Aorta (tissue), 5 donors: ENCODE data around the gene NADK. TPM values are rescaled to one million over a fixed set of nuclear protein-coding genes. Genes with fewer than 3 reads are reported as not detected.
"Not testable (repeated sequence)": the region's sequence is repeated elsewhere in the genome, so short reads cannot be mapped to it uniquely, and the experiment has no call there.

ENCODE experiments used
- ATAC-seq: fragments of 200-7000 bp; cut with Tn5 transposase; one replicate; pipeline ENCODE4 v1.9.1; 2022; ENCODE audit warnings: moderate library complexity; ENCODE audit not compliant: low FRiP score
- DNase-seq, 2 donors: peaks; one replicate each; pipeline ENCODE4 v3.0.0-alpha.2; 2020
- H3K27ac ChIP-seq, 2 donors: one replicate each; pipeline ENCODE4 v1.5.1; 2013; ENCODE audit warnings: low read length in 2 of 2, mild to moderate bottlenecking in 2 of 2, moderate library complexity in 2 of 2, control low read depth in 1 of 2, inconsistent platforms in 1 of 2, low read depth in 1 of 2
- H3K27me3 ChIP-seq, 2 donors: one replicate each; pipeline ENCODE4 v1.6.1; 2013; ENCODE audit warnings: control low read depth in 1 of 2, low read length in 1 of 2, mild to moderate bottlenecking in 1 of 2, moderate library complexity in 1 of 2; ENCODE audit not compliant: insufficient read depth in 2 of 2, control insufficient read depth in 1 of 2
- H3K36me3 ChIP-seq, 2 donors: one replicate each; pipeline ENCODE4 v1.6.1; 2013; ENCODE audit warnings: control low read depth in 1 of 2, low read length in 1 of 2, mild to moderate bottlenecking in 1 of 2; ENCODE audit not compliant: insufficient read depth in 2 of 2, control insufficient read depth in 1 of 2
- H3K4me1 ChIP-seq, 2 donors: one replicate each; pipeline ENCODE4 v1.6.1; 2013; ENCODE audit warnings: low read length in 2 of 2, control low read depth in 1 of 2, mild to moderate bottlenecking in 1 of 2, moderate library complexity in 1 of 2; ENCODE audit not compliant: insufficient read depth in 2 of 2, control insufficient read depth in 1 of 2
- H3K4me3 ChIP-seq, 2 donors: one replicate each; pipeline ENCODE4 v1.5.1; 2013; ENCODE audit warnings: low read length in 2 of 2, control low read depth in 1 of 2, mild to moderate bottlenecking in 1 of 2
- H3K9me3 ChIP-seq: one replicate; pipeline ENCODE4 v1.6.1; 2013; ENCODE audit warnings: mild to moderate bottlenecking, low read length; ENCODE audit not compliant: control insufficient read depth
- WGBS, 2 donors: extraction: QIAGEN DNeasy Blood & Tissue Kit; methylation state at CpG; one replicate each; pipeline ENCODE4 v1.1.7; 2013; 5-methylcytosine and 5-hydroxymethylcytosine counted together
- intact Hi-C, 2 donors: fragments of 100-400 bp; cut with DNase I; formaldehyde crosslinking; loops; one replicate each; pipeline versions ENCODE4 v1.14.2 to v1.15.0; 2022
- polyA plus RNA-seq, 2 donors: library from polyadenylated mRNA; stranded (reverse); fragments of 200-250 nt; gene quantifications; one replicate each; pipeline ENCODE4 v1.2.3, GENCODE V29; 2013
- total RNA-seq, 2 donors: library from RNA; stranded (reverse); fragmentation: NEBNext Ultra II Directional; extraction: Animal tissue kit (Norgen Biotek cat#: 25700); gene quantifications; one replicate each; pipeline ENCODE4 v1.2.1, GENCODE V29; 2021
- donor health status: healthy with polysubstance abuse.
- donor health status: Bipolar disorder and iron deficiency.
- donor health status: DM: no; HTN: no; CAD: no.
- donor health status: DM: no; HTN: no; CAD: no.
- donor health status: DM: yes; HTN: yes; CAD: no.

The NADK gene
- total and polyA plus RNA-seq, 4 donors: 66.0 to 87.7 (median 77.6) TPM

DNA sequence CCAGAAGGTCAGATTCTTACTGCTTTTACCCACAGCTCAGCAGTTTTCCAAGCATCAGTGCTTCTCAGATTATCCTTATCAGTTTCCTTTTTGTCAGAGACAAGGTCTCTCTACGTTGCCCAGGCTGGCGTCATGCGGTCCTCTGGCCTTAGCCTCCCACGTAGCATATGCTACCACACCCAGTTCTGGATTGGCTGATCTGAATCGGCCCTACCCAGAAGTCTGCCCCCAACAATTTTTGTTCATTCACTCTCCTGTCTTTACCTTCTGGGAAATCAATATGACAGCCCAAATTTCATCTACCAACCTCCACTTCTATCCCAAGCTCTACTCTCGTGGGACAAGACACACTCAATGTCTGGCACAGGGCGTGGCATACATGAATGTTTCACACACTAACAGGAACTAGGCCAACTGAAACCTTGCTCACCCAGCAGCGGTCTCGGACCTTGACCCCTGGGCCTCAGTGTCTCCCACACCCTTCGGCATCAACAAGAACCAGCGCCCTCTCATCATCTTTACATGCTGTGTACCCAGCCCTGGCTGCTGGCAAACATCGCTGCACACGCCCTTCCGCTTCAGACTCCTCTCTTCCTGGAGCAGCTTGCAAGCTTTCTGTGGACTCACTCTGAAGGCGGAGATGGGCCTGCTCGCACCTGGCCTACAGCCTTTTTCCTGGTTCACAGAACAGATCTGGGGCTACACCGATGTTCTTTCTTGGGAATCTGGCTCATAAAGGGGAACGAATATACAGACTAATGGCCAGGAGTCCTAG, 63.0 kb downstream of the NADK start:
- H3K9me3 ChIP-seq, intact Hi-C loops, H3K27ac ChIP-seq, H3K27me3 ChIP-seq, H3K4me1 ChIP-seq, H3K36me3 ChIP-seq, ATAC-seq, H3K4me3 ChIP-seq: not testable (repeated sequence)
- WGBS, 2 donors: 86 to 90% methylated on average over 9 to 15 of the region's 18 CpGs
- peak in 1 of 2 donors; percentile 23 for DNase-seq

DNA sequence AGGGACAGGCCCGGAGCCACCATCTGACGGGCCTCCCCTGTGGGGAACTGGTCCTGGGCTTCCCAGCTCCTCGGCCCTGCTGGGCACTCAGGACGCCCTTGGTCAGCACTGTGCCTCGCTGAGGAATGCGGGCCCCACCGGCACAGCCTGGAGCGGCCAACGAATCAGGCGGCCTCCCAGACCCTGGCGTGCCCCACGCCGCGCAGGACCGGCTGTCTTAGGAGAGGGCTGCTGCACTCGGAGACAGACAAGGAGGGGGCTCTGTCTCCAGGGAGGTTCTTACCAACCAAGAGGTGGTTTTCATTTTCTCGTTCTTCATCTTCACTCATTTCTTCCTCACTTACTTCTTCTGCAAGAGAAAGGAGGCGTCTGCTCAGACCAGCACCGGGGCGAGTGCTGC, 70.4 kb downstream of the NADK start:
- H3K27ac ChIP-seq, H3K36me3 ChIP-seq, H3K4me3 ChIP-seq, H3K27me3 ChIP-seq, H3K4me1 ChIP-seq, intact Hi-C loops, H3K9me3 ChIP-seq: not testable (repeated sequence)
- ATAC-seq (peak; percentile 11), DNase-seq (peak in 1 of 2 donors; percentile 48)
- WGBS, 2 donors: 95 to 100% methylated on average over 1 to 15 of the region's 20 CpGs

GRCh38 chr1:1707241-1707640, 71.0 kb downstream of the NADK start:
- 95 to 100% methylated on average over 1 to 18 of the region's 23 CpGs for WGBS, 2 donors
- H3K27ac ChIP-seq, H3K27me3 ChIP-seq, ATAC-seq, H3K36me3 ChIP-seq, H3K9me3 ChIP-seq, intact Hi-C loops, H3K4me1 ChIP-seq, H3K4me3 ChIP-seq: not testable (repeated sequence)
- peak in 1 of 2 donors; percentile 41 for DNase-seq

GRCh38 chr1:1705623-1706022, 72.6 kb downstream of the NADK start:
- H3K36me3 ChIP-seq, ATAC-seq, H3K27me3 ChIP-seq, intact Hi-C loops, H3K27ac ChIP-seq, H3K4me3 ChIP-seq, H3K9me3 ChIP-seq, H3K4me1 ChIP-seq: not testable (repeated sequence)
- peak in 1 of 2 donors; percentile 20 for DNase-seq
- WGBS, 2 donors: 91 to 93% methylated on average over 5 to 6 of the region's 10 CpGs

- H3K36me3 ChIP-seq, H3K4me3 ChIP-seq, intact Hi-C loops, H3K9me3 ChIP-seq, H3K4me1 ChIP-seq, H3K27ac ChIP-seq, H3K27me3 ChIP-seq, ATAC-seq: not testable (repeated sequence)
- 92 to 94% methylated on average over 19 to 27 of the region's 27 CpGs for WGBS, 2 donors
- peak in 1 of 2 donors; percentile 46 for DNase-seq
Measured at GRCh38 chr1:1704284-1704957, 73.8 kb downstream of the NADK start.

- intact Hi-C loops: no loop called here
- DNase-seq (peak in 1 of 2 donors; percentile 55), ATAC-seq (no peak)
- Histone ChIP-seq H3K36me3 (peaks cover 0 to 4% of the 10 kb centered on the region in 2 donors), H3K4me3 (no peak overlapping the region), H3K27me3 (no peaks in the 10 kb centered on the region), H3K4me1 (no peaks in the 10 kb centered on the region), H3K9me3 (no peaks in the 10 kb centered on the region), H3K27ac (no peak overlapping the region)
- WGBS, 2 donors: 95 to 98% methylated on average over 12 to 22 of the region's 22 CpGs
Measured at GRCh38 chr1:1703796-1704195, 74.5 kb downstream of the NADK start.

DNA sequence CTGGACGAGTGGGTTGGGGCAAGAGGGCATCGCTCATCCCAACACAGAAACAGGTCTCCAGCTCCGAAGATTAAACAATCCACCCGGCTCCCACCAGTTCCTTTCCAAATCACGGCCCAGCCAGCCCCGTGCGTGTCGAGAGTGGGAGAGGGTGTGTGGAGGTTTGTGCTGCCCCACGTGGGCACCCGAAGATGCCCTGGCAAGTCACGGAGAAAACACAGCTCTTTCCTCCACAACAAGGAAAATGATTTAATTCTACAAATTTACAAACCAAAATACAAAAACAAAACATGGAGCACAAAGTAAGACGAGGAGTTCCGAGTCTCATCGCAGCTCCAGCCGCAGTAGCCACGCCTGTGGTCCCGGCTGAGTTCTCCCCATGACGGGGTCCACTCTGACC, 75.8 kb downstream of the NADK start:
- WGBS, 2 donors: 76 to 85% methylated on average over 3 to 7 of the region's 18 CpGs
- intact Hi-C loops: not testable (repeated sequence)

More for the DNA sequence above, 75.8 kb downstream of the NADK start:
- H3K36me3 ChIP-seq, DNase-seq, H3K27me3 ChIP-seq, H3K27ac ChIP-seq, ATAC-seq, H3K4me3 ChIP-seq, H3K4me1 ChIP-seq, H3K9me3 ChIP-seq: not testable (repeated sequence)
